GM18519 (cell line): ENCODE measurements around the gene MVD.
"Not testable (repeated sequence)": the region's sequence is repeated elsewhere in the genome, so short reads cannot be mapped to it uniquely, and the experiment has no call there.

ENCODE experiments used
- ATAC-seq: cut with Tn5 transposase; IDR thresholded peaks from one replicate; pipeline ENCODE4 v1.9.1; 2021; ENCODE audit warnings: mild to moderate bottlenecking, moderate library complexity; ENCODE audit not compliant: unreplicated experiment, low FRiP score

Gene MVD

DNA sequence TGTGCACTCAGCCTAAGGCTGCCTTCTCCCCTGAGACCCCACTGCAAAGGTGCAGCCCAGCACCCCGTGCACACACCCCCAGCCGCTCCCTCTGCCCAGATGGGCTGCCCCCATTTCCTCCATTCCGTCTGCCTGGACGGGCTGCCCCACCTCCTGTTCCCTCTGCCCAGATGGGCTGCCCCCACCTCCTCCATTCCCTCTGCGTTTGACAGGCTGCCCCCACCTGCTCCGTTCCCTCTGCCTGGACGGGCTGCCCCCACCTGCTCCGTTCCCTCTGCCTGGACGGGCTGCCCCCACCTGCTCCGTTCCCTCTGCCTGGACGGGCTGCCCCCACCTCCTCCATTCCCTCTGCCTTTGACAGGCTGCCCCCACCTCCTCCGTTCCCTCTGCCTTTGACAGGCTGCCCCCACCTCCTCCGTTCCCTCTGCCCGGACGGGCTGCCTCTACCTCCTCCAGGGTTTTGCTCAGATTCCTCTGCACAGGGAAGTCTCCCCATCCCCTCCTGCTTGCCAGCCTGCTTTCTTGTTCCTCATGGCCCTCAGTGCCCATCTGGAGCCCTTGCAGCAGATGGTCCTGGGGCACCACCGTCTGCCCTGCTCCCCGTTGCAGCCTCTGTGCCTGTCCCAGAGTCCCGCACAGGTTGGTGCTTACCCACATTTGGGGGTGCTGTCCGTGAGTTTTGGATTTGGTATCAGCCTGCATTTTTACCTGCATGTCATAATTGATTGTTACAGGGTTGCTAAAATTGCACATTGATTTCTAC, 47.9 kb downstream of the MVD start:
- no peak for ATAC-seq

DNA sequence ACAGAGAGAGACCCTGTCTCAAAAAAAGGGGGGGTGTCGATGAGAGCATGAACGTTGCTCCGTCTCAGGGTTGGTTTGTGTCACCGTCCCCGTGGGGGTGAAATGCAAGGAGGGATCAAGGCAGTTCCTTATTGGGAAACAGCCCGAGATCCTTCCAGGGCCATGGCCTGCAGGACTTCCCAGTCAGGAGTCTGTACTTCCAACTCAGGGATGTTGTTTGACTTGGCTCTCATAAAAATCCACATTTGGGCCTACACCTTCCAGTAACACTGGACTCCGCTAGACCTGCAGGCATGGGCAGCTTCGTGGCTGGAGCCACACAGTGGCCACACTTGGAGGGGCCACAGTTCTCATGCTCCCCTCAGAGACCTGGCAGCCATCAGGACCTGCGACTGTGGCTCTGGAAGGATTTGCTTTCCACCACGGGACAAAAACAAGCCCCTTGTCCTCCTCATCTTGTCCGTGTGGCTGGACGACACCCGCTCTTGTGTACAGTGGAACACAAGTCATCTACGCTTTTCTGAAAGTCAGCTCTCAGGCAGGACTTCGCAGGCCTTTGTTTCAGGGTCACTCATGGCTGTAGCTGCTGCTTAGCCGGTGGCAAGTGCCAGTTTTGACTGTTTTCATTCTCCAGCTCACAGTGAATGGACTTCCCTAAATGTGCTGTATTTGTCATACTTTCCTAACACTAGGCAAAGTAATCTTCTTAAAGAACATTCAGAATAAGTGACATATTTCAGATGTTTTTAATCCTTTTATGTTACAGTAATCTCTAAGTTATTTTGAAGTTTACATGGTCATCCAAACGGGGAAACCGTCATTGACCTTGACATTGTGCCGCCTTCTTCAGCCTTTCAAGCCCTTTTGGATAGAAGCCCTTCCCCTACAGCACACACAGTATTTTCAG, 48.7 kb downstream of the MVD start:
- no peak for ATAC-seq

DNA sequence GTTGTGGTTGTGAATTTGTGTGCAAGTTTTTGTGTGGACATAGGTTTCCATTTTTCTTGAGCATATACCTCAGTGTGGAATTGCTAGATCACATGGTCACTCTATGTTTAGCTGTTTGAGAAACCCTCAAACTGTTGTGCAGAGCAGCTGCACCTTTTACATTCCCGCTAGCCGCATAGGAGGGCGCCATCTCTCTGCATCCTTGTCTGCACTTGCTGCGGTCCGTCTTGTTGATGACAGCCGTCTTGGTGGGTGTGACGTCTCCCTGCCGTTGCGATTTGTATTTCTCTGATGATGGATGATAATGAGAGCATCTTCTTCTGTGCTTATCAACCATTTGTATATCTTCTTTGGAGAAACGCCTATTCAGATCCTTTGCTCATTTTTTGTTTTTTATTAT, 49.6 kb downstream of the MVD start:
- no peak for ATAC-seq

DNA sequence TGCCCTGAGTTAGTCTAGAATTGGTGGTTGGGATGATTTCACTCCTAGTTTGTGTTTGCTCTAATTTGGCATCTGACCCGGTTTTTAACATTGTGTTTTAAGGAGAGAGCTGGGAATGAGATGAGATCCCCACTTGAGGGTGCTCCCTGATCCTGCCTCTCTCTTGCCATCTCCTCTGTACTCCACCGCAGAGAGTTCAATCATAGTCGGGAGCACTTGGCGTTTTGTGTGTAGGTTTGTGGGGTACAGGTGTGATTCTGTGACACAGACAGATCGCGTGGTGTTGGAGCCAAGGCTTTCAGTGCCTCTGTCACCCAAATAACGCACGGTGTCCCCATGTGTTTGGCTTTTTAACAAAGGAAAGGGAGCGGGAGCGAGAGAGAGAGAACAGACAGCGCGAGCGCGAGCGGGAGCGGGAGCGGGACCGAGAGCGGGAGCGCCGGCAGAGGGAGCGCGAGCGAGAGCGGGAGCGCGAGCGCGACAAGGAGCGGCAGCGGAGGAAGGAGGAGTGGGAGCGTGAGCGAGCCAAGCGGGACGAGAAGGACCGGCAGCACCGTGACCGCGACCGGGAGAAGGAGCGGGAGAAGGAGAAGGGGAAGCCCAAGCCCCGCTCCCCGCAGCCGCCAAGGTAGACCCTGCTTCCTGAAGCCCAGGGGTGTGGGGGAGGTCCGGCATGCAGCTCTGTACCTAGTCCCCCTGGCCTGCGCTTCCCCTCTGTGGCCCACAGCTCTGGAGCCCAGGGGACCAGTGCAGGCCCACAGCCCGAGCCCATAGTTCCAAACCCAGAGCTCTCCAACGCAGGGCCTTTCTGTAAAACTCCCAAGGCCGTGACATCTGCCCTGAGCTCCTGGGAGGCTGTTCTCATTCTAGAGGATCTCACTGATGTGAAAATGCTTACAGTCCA, 51.7 kb downstream of the MVD start:
- ATAC-seq = no peak

DNA sequence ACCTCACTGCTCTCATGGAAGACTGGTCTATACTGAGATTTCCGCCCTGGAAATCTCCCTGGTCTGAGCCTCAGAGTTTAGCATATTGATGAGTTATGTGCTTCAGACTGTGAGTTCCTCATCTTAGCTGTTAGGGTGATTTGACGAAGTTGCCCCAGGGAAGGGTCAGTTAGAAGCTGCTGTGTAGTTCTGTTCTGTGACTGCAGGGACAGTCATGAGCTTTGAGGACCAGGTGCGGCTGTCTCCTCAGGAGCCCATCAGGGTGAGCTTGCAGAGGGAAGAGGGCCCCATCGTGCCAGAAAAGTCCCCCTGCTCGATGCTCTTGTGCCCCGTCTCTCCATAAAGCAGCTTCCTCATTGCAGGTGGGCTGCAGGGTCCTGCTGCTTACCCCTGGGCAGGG, 52.8 kb downstream of the MVD start:
- no peak for ATAC-seq

DNA sequence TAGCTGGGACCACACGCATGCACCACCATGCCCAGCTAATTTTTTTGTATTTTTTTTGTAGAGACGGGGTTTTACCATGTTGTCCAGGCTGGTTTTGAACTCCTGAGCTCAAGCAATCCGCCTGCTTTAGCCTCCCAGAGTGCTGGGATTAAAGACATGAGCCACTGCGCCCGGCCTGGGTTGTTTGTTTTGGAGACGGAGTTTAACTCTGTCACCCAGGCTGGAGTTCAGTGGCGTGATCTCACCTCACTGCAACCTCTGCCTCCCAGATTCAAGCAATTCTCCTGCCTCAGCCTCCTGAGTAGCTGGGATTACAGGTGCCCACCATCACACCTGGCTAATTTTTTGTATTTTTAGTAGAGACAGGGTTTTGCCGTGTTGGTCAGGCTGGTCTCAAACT, 53.5 kb downstream of the MVD start:
- ATAC-seq = not testable (repeated sequence)

DNA sequence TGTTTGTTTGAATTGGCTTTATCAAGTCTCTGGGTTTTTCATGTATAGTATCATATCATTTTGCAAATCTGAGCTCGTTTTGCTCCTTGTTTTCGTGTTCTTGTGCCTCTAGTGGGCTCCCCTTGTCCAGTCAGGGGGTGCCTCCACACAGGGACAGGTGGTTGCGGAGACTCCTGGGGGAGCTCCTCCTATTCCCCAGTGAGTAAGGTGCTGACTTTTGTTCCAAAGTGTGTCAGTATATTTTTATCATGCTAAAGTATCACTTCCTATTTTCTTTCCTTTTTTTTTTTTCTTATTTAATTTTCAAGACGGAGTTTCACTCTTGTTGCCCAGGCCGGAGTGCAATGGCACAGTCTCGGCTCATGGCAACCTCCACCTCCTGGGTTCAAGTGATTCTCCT, 54.8 kb downstream of the MVD start:
- no peak for ATAC-seq

DNA sequence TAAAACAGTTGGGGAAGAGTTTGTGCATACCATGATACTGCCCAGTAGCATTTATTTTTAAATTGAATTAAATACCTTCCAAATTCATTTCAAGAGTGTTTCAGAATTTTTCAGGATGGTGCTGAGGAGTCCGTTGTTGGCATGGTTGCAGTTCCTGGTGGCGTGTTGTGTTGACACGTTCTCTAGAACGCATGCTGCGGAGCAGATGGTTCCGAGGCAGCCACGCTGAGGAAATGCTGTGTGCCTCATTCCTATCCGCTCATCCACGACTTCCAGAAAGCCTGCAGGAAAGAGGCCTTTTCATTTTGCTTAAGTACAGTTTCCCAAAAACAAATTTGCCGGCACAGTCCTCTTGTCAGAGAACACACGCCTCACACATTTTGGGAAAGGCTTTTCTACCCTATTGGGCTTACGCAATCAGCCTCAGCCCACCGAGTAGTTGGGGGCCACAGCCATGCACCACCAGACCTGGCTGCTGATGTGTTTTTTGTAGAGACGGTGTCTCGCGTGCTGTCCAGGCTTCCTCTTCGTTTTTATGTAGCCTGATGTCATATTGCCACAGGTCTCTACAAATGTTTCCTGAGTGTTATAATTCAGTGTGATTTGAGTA, 56.6 kb downstream of the MVD start:
- ATAC-seq = no peak

DNA sequence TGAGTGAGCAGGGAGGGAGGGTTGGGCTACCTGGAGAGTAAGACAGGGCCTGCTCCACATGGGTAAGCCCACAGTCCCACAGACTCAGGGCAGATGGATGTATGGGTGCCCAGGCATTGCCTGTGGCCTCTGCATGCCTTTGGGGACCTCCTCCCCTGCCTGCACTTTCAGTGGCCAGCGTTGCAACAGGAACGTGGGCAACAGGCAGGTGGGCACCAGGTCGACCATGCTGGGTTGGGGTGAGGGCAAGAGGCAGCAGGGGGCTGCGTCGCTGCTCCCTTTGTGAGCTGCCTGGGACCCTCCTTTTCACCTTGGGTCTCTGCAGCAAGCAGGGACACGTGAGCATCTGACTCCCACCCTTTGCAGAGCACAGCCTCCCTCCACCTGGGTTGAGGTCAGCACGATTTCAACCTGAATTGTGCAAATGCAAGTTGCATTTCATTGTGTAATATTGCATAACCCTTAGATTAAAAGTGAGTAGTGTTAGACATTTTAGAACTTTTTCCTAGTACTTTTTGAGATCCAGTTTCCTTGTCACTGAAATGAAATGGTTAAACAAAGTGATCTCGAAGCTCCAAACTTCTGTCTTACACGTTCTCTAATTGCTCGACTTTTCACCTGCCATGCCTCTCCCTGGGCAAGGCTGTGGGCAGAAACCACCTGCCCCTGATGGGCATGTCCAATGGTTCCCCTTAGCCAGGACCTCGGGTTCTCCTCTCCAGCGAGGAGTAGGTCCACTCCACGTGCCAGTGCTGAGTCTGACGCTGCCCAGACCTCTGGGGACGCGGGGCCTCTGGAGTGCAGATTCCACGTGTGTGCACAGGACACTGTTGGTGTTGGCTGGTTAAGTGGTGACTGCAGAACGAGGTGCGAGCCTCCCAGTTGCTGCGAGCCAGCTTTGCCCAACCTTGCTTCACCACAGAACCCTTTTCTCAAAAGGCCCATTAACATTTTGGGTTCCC, 57.4 kb downstream of the MVD start:
- no peak for ATAC-seq

DNA sequence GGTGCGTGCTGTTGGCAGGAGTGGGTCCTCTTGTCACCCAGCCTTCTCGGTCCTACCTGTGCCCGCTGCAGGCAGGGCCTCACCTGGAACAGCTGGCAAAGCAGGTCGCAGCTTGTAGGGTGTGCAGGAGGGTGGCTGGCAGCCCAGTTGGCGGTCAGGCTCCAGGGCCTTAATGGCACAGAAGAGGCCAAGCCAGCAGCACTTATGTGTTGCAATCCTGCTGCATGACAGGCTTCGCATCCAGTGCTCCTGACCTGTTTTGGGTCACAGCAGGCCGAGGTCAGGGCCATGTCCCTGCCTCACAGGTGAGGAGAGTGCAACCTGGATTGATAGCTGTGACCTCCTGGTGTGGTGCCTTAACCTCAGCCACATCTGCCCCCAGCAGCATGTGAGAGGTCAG, 60.8 kb downstream of the MVD start:
- ATAC-seq = no peak
